Body of pancreas (tissue), 4 donors: Measurements from ENCODE around the gene N4BP2. TPM values are rescaled to one million over a fixed set of nuclear protein-coding genes. Genes with fewer than 3 reads are reported as not detected.
A peak's percentile ranks its signal among the peaks of the same experiment; 100 is the strongest.

Experiments used
- ATAC-seq: fragments of 150-250 bp; one replicate; pipeline ENCODE4 v1.9.1; 2016
- DNase-seq, 4 donors: peaks; one replicate each; pipeline ENCODE4 v3.0.0-alpha.2; 2019
- H3K27ac ChIP-seq, 4 donors: fragments of 200-600 bp; sonication (generic); 1 replicate in 3 of 4; 2 replicates in 1 of 4; pipeline versions ENCODE4 v1.5.1 to v1.6.1; 2016 to 2019; ENCODE audit warnings: mild to moderate bottlenecking in 1 of 4, mixed read lengths in 1 of 4, moderate library complexity in 1 of 4
- H3K27me3 ChIP-seq, 2 donors: fragments of 200-600 bp; sonication (generic); one replicate each; pipeline ENCODE4 v1.6.0; 2016; ENCODE audit warnings: mild to moderate bottlenecking in 1 of 2
- H3K36me3 ChIP-seq, 2 donors: fragments of 200-600 bp; sonication (generic); replicated peaks in 1 of 2; 2 replicates each; pipeline ENCODE4 v1.5.1; 2016; ENCODE audit warnings: low read depth in 2 of 2; ENCODE audit not compliant: insufficient read depth in 1 of 2
- H3K4me1 ChIP-seq: fragments of 200-600 bp; sonication (generic); one replicate; pipeline ENCODE4 v1.6.0; 2016
- H3K4me3 ChIP-seq, 2 donors: fragments of 200-600 bp; sonication (generic); 1 replicate in 1 of 2; 2 replicates in 1 of 2; pipeline ENCODE4 v1.5.1; 2016 to 2019
- H3K9me3 ChIP-seq, 3 donors: fragments of 200-600 bp; sonication (generic); 1 replicate in 2 of 3; 2 replicates in 1 of 3; pipeline ENCODE4 v1.5.1; 2016
- POLR2A ChIP-seq, 3 donors: fragments of 450-650 bp; IDR thresholded peaks; one replicate each; pipeline ENCODE4 v1.6.1; 2016; ENCODE audit warnings: antibody characterized with exemption in 3 of 3, mild to moderate bottlenecking in 2 of 3
- WGBS, 2 donors: methylation state at CpG; one replicate each; pipeline ENCODE4 v1.1.5; 2017; 5-methylcytosine and 5-hydroxymethylcytosine counted together
- intact Hi-C: fragments of 100-400 bp; cut with DNase I; formaldehyde crosslinking; loops from one replicate; pipeline ENCODE4 v1.15.1; 2023
- total RNA-seq, 2 donors: library from RNA; depleted of rRNA; stranded (reverse); fragments of >200 nt; gene quantifications; one replicate each; pipeline ENCODE4 v1.1.0, GENCODE V29; 2016
- TF ChIP-seq, protein P1 (sequence below), 7 experiments: fragments of 450-650 bp in 4 of 7; fragments of 200-600 bp in 3 of 7; sonication (generic) in 3 of 7; IDR thresholded peaks; one replicate each; pipeline ENCODE4 v1.5.1; 2016 to 2019; ENCODE audit warnings: antibody characterized with exemption in 7 of 7

The N4BP2 gene
- total RNA-seq, 2 donors from 2014 or later, result 14.8 to 15.0 TPM

- peak overlapping the region; percentile 22 to 66 (median 58) for H3K27ac ChIP-seq
Observed at GRCh38 chr4:40178672-40179071, 122.0 kb downstream of the N4BP2 start.

DNA sequence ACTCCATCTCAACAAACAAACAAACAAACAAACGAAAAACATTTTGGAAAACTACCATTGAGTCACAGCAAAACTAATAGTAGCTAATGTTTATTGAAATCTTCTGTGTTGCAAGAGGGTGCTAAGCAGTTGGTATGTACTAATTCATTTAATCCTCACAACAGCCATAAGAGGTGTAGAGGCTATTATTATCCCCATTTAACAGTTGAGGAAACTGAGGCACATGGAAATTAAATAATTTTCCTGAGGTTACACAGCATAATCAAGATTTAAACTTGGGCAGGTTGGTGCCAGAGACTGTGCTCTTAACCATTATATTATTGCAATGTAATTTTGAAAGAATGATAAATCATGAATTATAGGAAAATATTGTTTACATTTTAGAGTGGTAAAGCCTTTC lies 122.7 kb downstream of the N4BP2 start:
- TF ChIP-seq, protein P1, sequence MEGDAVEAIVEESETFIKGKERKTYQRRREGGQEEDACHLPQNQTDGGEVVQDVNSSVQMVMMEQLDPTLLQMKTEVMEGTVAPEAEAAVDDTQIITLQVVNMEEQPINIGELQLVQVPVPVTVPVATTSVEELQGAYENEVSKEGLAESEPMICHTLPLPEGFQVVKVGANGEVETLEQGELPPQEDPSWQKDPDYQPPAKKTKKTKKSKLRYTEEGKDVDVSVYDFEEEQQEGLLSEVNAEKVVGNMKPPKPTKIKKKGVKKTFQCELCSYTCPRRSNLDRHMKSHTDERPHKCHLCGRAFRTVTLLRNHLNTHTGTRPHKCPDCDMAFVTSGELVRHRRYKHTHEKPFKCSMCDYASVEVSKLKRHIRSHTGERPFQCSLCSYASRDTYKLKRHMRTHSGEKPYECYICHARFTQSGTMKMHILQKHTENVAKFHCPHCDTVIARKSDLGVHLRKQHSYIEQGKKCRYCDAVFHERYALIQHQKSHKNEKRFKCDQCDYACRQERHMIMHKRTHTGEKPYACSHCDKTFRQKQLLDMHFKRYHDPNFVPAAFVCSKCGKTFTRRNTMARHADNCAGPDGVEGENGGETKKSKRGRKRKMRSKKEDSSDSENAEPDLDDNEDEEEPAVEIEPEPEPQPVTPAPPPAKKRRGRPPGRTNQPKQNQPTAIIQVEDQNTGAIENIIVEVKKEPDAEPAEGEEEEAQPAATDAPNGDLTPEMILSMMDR (IDR thresholded peaks at IDR 0.05), result no peak
- TF ChIP-seq POLR2A (IDR thresholded peaks at IDR 0.05), result no peak
- no peak for DNase-seq
- H3K27ac ChIP-seq, result peak overlapping the region in 2 of 4 donors; percentile 53 to 66
- WGBS, 2 donors, result 31 to 38% methylated on average over 1 of the region's 1 CpG
- no peak overlapping the region for H3K4me3 ChIP-seq
- intact Hi-C loops, result no loop called here
- H3K36me3 ChIP-seq, result no peaks in the 10 kb centered on the region
- peaks cover 6% of the 10 kb centered on the region for H3K4me1 ChIP-seq
- H3K9me3 ChIP-seq, result no peaks in the 10 kb centered on the region
- ATAC-seq, result no peak
- no peaks in the 10 kb centered on the region for H3K27me3 ChIP-seq

More at GRCh38 chr4:40178672-40179071, 122.0 kb downstream of the N4BP2 start:
- Histone ChIP-seq H3K36me3 (no peaks in the 10 kb centered on the region), H3K4me1 (peaks cover 6% of the 10 kb centered on the region), H3K27me3 (no peaks in the 10 kb centered on the region), H3K9me3 (no peaks in the 10 kb centered on the region), H3K4me3 (no peak overlapping the region)
- WGBS, 2 donors, result 18 to 20% methylated on average over 5 of the region's 5 CpGs
- DNase-seq (peak; percentile 60 to 81 (median 80)), ATAC-seq (peak; percentile 86)
- no peak for TF ChIP-seq POLR2A (IDR thresholded peaks at IDR 0.05)
- TF ChIP-seq, protein P1 (IDR thresholded peaks at IDR 0.05), result no peak
- intact Hi-C loops, result no loop called here

DNA sequence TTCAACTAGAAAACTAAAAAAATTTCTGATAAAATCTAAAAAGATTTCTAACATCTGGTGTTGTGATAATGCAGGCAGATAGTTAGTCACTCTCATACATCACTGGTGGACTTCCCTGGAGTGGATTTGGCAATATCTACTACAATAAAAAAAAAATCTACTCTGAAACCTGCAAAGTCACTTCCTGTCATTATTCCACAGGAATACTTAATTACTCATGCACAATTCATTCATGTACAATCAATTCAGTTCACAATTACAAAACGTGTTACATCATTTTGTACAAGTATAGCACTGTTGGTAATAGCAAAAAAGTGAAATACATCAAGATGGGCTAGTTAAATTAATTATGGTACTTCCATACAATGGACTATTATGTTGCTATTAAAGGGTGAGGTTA lies 123.7 kb downstream of the N4BP2 start:
- no peak for ATAC-seq
- no peak for DNase-seq
- Histone ChIP-seq H3K4me1 (peaks cover 6% of the 10 kb centered on the region), H3K4me3 (no peak overlapping the region), H3K27ac (no peak overlapping the region), H3K9me3 (no peaks in the 10 kb centered on the region), H3K36me3 (no peaks in the 10 kb centered on the region), H3K27me3 (no peaks in the 10 kb centered on the region)
- TF ChIP-seq POLR2A (IDR thresholded peaks at IDR 0.05), result no peak
- TF ChIP-seq, protein P1 (IDR thresholded peaks at IDR 0.05), result no peak
- intact Hi-C loops, result no loop called here
- WGBS, 2 donors, result 41 to 47% methylated on average over 1 of the region's 1 CpG

DNA sequence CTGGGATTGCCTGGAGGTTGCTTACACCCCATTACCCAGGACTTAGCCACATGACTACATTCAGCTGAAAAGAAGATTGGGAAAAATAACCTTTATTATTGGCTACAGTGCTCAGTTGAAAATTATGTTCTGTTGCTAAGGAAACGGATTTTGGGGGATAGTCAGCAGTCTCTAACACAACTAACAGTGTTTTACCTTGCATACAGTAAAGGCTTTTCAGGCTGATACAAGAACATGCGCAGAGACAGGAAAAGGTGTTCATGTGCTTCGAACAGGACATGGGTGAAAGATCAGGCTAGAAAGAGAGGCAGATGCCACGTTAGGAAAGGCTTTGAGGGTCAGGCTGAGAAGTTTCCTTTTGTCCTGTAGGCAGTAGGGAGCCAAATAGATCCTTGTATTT lies 125.4 kb downstream of the N4BP2 start:
- Histone ChIP-seq H3K27ac (no peak overlapping the region), H3K4me3 (no peak overlapping the region), H3K27me3 (no peaks in the 10 kb centered on the region), H3K9me3 (no peaks in the 10 kb centered on the region), H3K36me3 (no peaks in the 10 kb centered on the region), H3K4me1 (peaks cover 6% of the 10 kb centered on the region)
- DNase-seq (no peak), ATAC-seq (no peak)
- no peak for TF ChIP-seq POLR2A (IDR thresholded peaks at IDR 0.05)
- intact Hi-C loops, result no loop called here
- 81 to 84% methylated on average over 4 of the region's 4 CpGs for WGBS, 2 donors

DNA sequence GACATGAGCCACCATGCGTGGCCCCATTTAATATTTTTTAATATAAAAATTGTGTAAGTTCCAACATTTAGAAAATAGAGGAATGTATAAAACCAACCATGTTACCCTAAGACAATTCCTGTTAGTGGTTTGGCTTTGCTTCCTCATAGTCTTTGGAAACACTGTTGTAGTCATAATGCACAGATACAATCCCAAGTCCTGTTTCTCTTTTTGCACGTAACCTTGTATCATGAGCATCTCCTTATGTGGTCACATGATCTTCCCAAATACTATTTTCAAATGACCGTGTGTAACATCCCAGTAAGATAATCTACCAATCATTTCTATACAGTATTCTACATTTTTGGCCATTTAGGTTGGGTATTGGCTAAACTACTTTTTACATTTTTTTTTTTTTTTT lies 126.3 kb downstream of the N4BP2 start:
- intact Hi-C loops, result no loop called here
- no peak for TF ChIP-seq POLR2A (IDR thresholded peaks at IDR 0.05)
- TF ChIP-seq, protein P1 (IDR thresholded peaks at IDR 0.05), result no peak
- H3K36me3 ChIP-seq, result no peaks in the 10 kb centered on the region
- peaks cover 6% of the 10 kb centered on the region for H3K4me1 ChIP-seq
- WGBS, 2 donors, result 86 to 97% methylated on average over 3 of the region's 3 CpGs
- H3K27me3 ChIP-seq, result no peaks in the 10 kb centered on the region
- ATAC-seq (no peak), DNase-seq (no peak)
- H3K4me3 ChIP-seq, result no peak overlapping the region
- H3K9me3 ChIP-seq, result no peaks in the 10 kb centered on the region
- H3K27ac ChIP-seq, result no peak overlapping the region
